Gastrocnemius medialis (tissue), 4 donors: ENCODE data around the gene LMO7. TPM values are rescaled to one million over a fixed set of nuclear protein-coding genes. Genes with fewer than 3 reads are reported as not detected.
A peak's percentile ranks its signal among the peaks of the same experiment; 100 is the strongest.

Source experiments
- ATAC-seq, 2 donors: fragments of 150-250 bp; one replicate each; pipeline ENCODE4 v1.9.1; 2016
- DNase-seq, 2 donors: peaks; one replicate each; pipeline ENCODE4 v3.0.0-alpha.2; 2019
- H3K27ac ChIP-seq, 4 donors: fragments of 200-600 bp; sonication (generic); 1 replicate in 1 of 4; 2 replicates in 3 of 4; pipeline ENCODE4 v1.5.1; 2016 to 2018; ENCODE audit warnings: mild to moderate bottlenecking in 2 of 4, moderate library complexity in 1 of 4
- H3K27me3 ChIP-seq, 3 donors: fragments of 200-600 bp; sonication (generic) in 2 of 3; 1 replicate in 1 of 3; 2 replicates in 2 of 3; pipeline versions ENCODE4 v1.5.1 to v1.6.0; 2016 to 2019; ENCODE audit warnings: mild to moderate bottlenecking in 1 of 3, moderate library complexity in 1 of 3
- H3K36me3 ChIP-seq, 2 donors: fragments of 200-600 bp; sonication (generic) in 1 of 2; one replicate each; pipeline ENCODE4 v1.5.1; 2017 to 2018
- H3K4me1 ChIP-seq, 2 donors: fragments of 200-600 bp; sonication (generic) in 1 of 2; one replicate each; pipeline ENCODE4 v1.5.1; 2016 to 2017; ENCODE audit warnings: mild to moderate bottlenecking in 2 of 2
- H3K4me3 ChIP-seq, 4 donors: fragments of 200-600 bp; sonication (generic) in 3 of 4; 1 replicate in 1 of 4; 2 replicates in 3 of 4; pipeline ENCODE4 v1.5.1; 2016 to 2019; ENCODE audit warnings: mild to moderate bottlenecking in 2 of 4
- H3K9me3 ChIP-seq, 3 donors: fragments of 200-600 bp; sonication (generic) in 2 of 3; 1 replicate in 1 of 3; 2 replicates in 2 of 3; pipeline ENCODE4 v1.5.1; 2016 to 2019
- CTCF ChIP-seq, 5 experiments: fragments of 450-650 bp in 3 of 5; fragments of 200-600 bp in 2 of 5; sonication (generic) in 2 of 5; IDR thresholded peaks in 4 of 5; conservative IDR thresholded peaks in 1 of 5; 1 replicate in 4 of 5; 2 replicates in 1 of 5; pipeline ENCODE4 v1.5.1; 2016 to 2019; ENCODE audit warnings: antibody characterized with exemption in 5 of 5, mild to moderate bottlenecking in 3 of 5, moderate library complexity in 3 of 5
- POLR2A ChIP-seq, 2 donors: fragments of 450-650 bp; IDR thresholded peaks; one replicate each; pipeline ENCODE4 v1.6.1; 2017; ENCODE audit warnings: antibody characterized with exemption in 2 of 2, mild to moderate bottlenecking in 2 of 2, moderate library complexity in 2 of 2
- in situ Hi-C, 4 donors: fragments of 200-750 bp; cut with MboI; loops; one replicate each; pipeline versions ENCODE4 v1.15.0 to v1.8.0; 2017; ENCODE audit warnings: low sequenced_read_pairs in 4 of 4
- intact Hi-C: fragments of 100-400 bp; cut with DNase I; formaldehyde crosslinking; loops from one replicate; pipeline ENCODE4 v1.15.1; 2023; ENCODE audit warnings: low total_unique reads
- total RNA-seq, 4 donors: library from RNA; depleted of rRNA; stranded (reverse); fragments of >200 nt; gene quantifications; one replicate each; pipeline versions ENCODE4 v1.1.0 to v1.2.3, GENCODE V29; 2016

LMO7 gene
- total RNA-seq, 4 donors from 2014 or later: 68.3 to 134 (median 95.9) TPM

- in situ Hi-C loops: loop anchor here (5.0 to 10.0 kb wide), 3 partner anchors 596 to 1028 kb away; no protein-coding TSS in a partner anchor
- TF ChIP-seq POLR2A (IDR thresholded peaks at IDR 0.05) (no peak), CTCF (IDR thresholded peaks at IDR 0.05 in 4 of 5, conservative IDR thresholded peaks at IDR 0.05 in 1 of 5) (peak; percentile 78 to 88 (median 80))
These were observed 240.3 kb downstream of the LMO7 start for GRCh38 chr13:75876142-75877050.

DNA sequence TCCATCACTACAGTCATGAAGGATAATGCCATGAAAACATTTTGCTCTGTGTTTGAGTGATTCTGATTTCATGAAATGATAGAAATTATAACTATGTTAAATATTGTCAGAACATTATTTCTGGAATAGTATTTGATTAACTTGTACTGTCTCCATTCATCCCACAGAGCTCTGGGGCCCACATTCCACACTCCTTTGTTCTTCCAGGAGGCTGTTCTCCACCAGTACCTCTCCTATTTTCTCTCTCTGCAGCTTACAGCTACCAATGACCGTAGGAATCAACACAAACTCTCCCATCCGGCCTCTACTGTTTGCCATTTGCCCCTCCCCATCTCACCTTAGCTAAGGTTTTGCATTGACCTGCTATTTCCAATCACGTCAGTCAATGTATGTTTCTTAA is 240.9 kb downstream of the LMO7 start:
- intact Hi-C loops: loop anchor here (2.0 to 10.0 kb wide), 2 partner anchors 138 to 1026 kb away; no protein-coding TSS in a partner anchor
- Histone ChIP-seq H3K36me3 (no peaks in the 10 kb centered on the region), H3K9me3 (no peaks in the 10 kb centered on the region), H3K27ac (no peak overlapping the region), H3K4me3 (no peak overlapping the region), H3K27me3 (no peaks in the 10 kb centered on the region), H3K4me1 (no peaks in the 10 kb centered on the region)
- in situ Hi-C loops: loop anchor here (5.0 to 10.0 kb wide), 3 partner anchors 595 to 1028 kb away; no protein-coding TSS in a partner anchor
- no peak for DNase-seq
- ATAC-seq: no peak
- TF ChIP-seq POLR2A (IDR thresholded peaks at IDR 0.05): no peak
- no peak for TF ChIP-seq CTCF (IDR thresholded peaks at IDR 0.05 in 4 of 5, conservative IDR thresholded peaks at IDR 0.05 in 1 of 5)

More at GRCh38 chr13:75876142-75877050, 240.3 kb downstream of the LMO7 start:
- H3K27ac ChIP-seq: no peak overlapping the region
- H3K27me3 ChIP-seq: no peaks in the 10 kb centered on the region
- H3K36me3 ChIP-seq: no peaks in the 10 kb centered on the region
- ATAC-seq (peak; percentile 78 to 85), DNase-seq (peak; percentile 11 to 36)
- intact Hi-C loops: loop anchor here (1.0 to 10.0 kb wide), 3 partner anchors 138 to 1026 kb away; no protein-coding TSS in a partner anchor
- no peak overlapping the region for H3K4me3 ChIP-seq
- H3K9me3 ChIP-seq: no peaks in the 10 kb centered on the region
- H3K4me1 ChIP-seq: no peaks in the 10 kb centered on the region

DNA sequence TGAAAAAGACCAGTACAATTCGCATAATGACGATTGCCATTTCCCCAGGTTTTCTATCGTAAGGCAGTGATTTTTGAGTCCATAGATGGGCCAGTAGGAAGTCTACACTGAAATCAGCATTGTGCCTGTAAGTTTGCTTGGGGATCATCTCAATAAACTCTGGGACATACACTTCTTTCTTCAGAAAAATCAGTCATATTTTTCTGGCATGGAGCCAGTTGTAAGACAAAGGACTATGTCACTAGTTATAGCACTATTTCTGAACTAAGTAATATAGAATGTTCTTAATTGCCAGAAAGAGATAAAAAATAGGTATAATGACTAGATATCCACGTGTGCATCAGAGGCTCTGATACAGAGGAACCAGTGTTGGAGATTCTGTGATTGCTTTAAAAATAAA is 243.5 kb downstream of the LMO7 start:
- TF ChIP-seq POLR2A (IDR thresholded peaks at IDR 0.05) (no peak), CTCF (IDR thresholded peaks at IDR 0.05 in 4 of 5, conservative IDR thresholded peaks at IDR 0.05 in 1 of 5) (no peak)
- Histone ChIP-seq H3K27ac (no peak overlapping the region), H3K36me3 (no peaks in the 10 kb centered on the region), H3K9me3 (no peaks in the 10 kb centered on the region), H3K27me3 (no peaks in the 10 kb centered on the region), H3K4me1 (no peaks in the 10 kb centered on the region), H3K4me3 (no peak overlapping the region)
- ATAC-seq (no peak), DNase-seq (no peak)
- in situ Hi-C loops (loop anchor here (5.0 to 10.0 kb wide), 3 partner anchors 593 to 1025 kb away; no protein-coding TSS in a partner anchor), intact Hi-C loops (loop anchor here (10.0 kb wide), 1 partner anchor 135 kb away; no protein-coding TSS in a partner anchor)

- intact Hi-C loops: no loop called here
These were observed 245.1 kb downstream of the LMO7 start for GRCh38 chr13:75881109-75881775.

More at GRCh38 chr13:75881109-75881775, 245.1 kb downstream of the LMO7 start:
- no peak for ATAC-seq
- in situ Hi-C loops: no loop called here
- H3K27ac ChIP-seq: no peak overlapping the region
- no peaks in the 10 kb centered on the region for H3K9me3 ChIP-seq
- DNase-seq: no peak
- TF ChIP-seq POLR2A (IDR thresholded peaks at IDR 0.05): no peak
- TF ChIP-seq CTCF (IDR thresholded peaks at IDR 0.05 in 4 of 5, conservative IDR thresholded peaks at IDR 0.05 in 1 of 5): no peak
- no peaks in the 10 kb centered on the region for H3K36me3 ChIP-seq
- no peaks in the 10 kb centered on the region for H3K4me1 ChIP-seq
- H3K4me3 ChIP-seq: no peak overlapping the region
- H3K27me3 ChIP-seq: no peaks in the 10 kb centered on the region
